SH-SY5Y (cell line): ENCODE data around the gene SLPI.

Experiments
- GATA2 ChIP-seq: IDR thresholded peaks from 2 replicates; pipeline ENCODE4 v1.6.1; 2011; ENCODE audit warnings: mild to moderate bottlenecking, low read depth, low read length
- GATA3 ChIP-seq: IDR thresholded peaks from 2 replicates; pipeline ENCODE4 v1.6.1; 2011; ENCODE audit warnings: low read depth, mild to moderate bottlenecking, low read length, moderate library complexity

- TF ChIP-seq GATA3: no peak
- TF ChIP-seq GATA2: no peak
These were observed 34.0 kb upstream of the SLPI start for GRCh38 chr20:45288376-45288775.
